Measurements from ENCODE around the gene OR9G4.

Gene OR9G4

GRCh38 chr11:56748597-56748996 is at the start of gene OR9G4:
Gene OR9G4, minus strand, starts transcription at chr11:56748697. Its CDS starts 4,931 bp downstream, at chr11:56743766.
- no peak for DNase-seq

GRCh38 chr11:56783448-56784041 is 35.0 kb upstream of the OR9G4 start:
- DNase-seq: peak; percentile 81

- DNase-seq: no peak
These were observed 33.8 kb upstream of the OR9G4 start for GRCh38 chr11:56782167-56782847.

- DNase-seq: no peak
These were observed 28.3 kb upstream of the OR9G4 start for GRCh38 chr11:56776809-56777208.

GRCh38 chr11:56764976-56765375 is 16.5 kb upstream of the OR9G4 start:
- DNase-seq: no peak

- no peak for DNase-seq
These were observed 3.0 kb upstream of the OR9G4 start for GRCh38 chr11:56751480-56751879.

GRCh38 chr11:56750190-56750589 is 1.7 kb upstream of the OR9G4 start:
- DNase-seq: no peak

- DNase-seq: no peak
These were observed 7.6 kb downstream of the OR9G4 start for GRCh38 chr11:56740886-56741285.

GRCh38 chr11:56740107-56740506 is 8.4 kb downstream of the OR9G4 start:
- DNase-seq: no peak

- no peak for DNase-seq
These were observed 28.0 kb downstream of the OR9G4 start for GRCh38 chr11:56720513-56720912.

- peak; percentile 55 for DNase-seq
These were observed 32.1 kb downstream of the OR9G4 start for GRCh38 chr11:56716379-56716854.

- DNase-seq: no peak
These were observed 34.3 kb downstream of the OR9G4 start for GRCh38 chr11:56714206-56714605.

GRCh38 chr11:56706486-56706885 is 42.0 kb downstream of the OR9G4 start:
- no peak for DNase-seq

GRCh38 chr11:56705784-56706396 is 42.6 kb downstream of the OR9G4 start:
- no peak for DNase-seq

GRCh38 chr11:56700914-56701485 is 47.5 kb downstream of the OR9G4 start:
- DNase-seq: no peak

GRCh38 chr11:56700242-56700913 is 48.1 kb downstream of the OR9G4 start:
- no peak for DNase-seq

GRCh38 chr11:56698795-56699194 is 49.7 kb downstream of the OR9G4 start, which contains the start of gene OR9G1:
Gene OR9G1, plus strand, starts transcription at chr11:56699095. Its CDS starts 1,293 bp downstream, at chr11:56700388.
- no peak for DNase-seq

GRCh38 chr11:56693428-56693827 is 55.1 kb downstream of the OR9G4 start:
- no peak for DNase-seq
